Body of pancreas (tissue), 4 donors: ENCODE measurements around the gene ITGB6.

Experiments
- CTCF ChIP-seq, 7 experiments: fragments of 450-650 bp in 4 of 7; fragments of 200-600 bp in 3 of 7; sonication (generic) in 3 of 7; IDR thresholded peaks; one replicate each; pipeline ENCODE4 v1.5.1; 2016 to 2019; ENCODE audit warnings: antibody characterized with exemption in 7 of 7
- POLR2A ChIP-seq, 3 donors: fragments of 450-650 bp; IDR thresholded peaks; one replicate each; pipeline ENCODE4 v1.6.1; 2016; ENCODE audit warnings: antibody characterized with exemption in 3 of 3, mild to moderate bottlenecking in 2 of 3

GRCh38 chr2:160064916-160065315 is 135.2 kb downstream of the ITGB6 start:
- TF ChIP-seq POLR2A (IDR thresholded peaks at IDR 0.05) (no peak), CTCF (IDR thresholded peaks at IDR 0.05) (no peak)
